ENCODE results near the gene HLA-A. TPM values are rescaled to one million over a fixed set of nuclear protein-coding genes. Genes with fewer than 3 reads are reported as not detected.

The HLA-A gene
- total and polyA plus RNA-seq, 2 experiments from 2014 or later: 170 to 203 TPM

DNA sequence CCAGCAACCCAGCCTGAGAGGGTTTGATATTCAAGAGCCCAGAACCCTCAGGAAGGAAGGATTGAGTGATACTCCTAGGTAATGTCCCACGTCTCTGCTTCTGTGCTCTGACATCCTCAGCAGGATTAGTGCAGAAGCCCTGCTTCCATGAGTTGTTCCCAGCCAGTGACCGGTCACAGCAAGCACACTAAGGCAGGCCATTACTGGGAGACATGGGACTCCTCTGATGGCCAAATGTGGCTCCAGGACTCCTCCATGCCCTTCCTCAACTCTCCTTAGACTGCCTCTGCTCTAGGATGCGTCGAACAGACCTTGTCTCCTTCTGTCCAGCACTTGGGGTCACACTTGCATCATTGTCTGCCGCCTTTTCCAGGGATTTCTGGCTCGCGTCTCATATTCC, 7.6 kb downstream of the HLA-A start:
- Histone ChIP-seq H3K27ac (ENCODE audit: low read depth) (no peak overlapping the region), H3F3A (replicated peaks; ENCODE audit: low read depth) (no peaks in the 10 kb centered on the region), H3K4me1 (ENCODE audit: insufficient read depth) (no peaks in the 10 kb centered on the region), H3K9me2 (ENCODE audit: insufficient read depth) (no peaks in the 10 kb centered on the region), H3K4me3 (no peak overlapping the region), H3K27me3 (ENCODE audit: insufficient read depth) (no peaks in the 10 kb centered on the region), H3K36me3 (ENCODE audit: insufficient read depth) (no peaks in the 10 kb centered on the region), H2AFZ (no peak overlapping the region), H3K4me2 (no peak overlapping the region), H4K20me1 (replicated peaks; ENCODE audit: insufficient read depth) (no peaks in the 10 kb centered on the region), H3K79me2 (replicated peaks; ENCODE audit: insufficient read depth) (no peaks in the 10 kb centered on the region)
- no peaks in the 10 kb centered on the region for H3K9me3 Mint-ChIP-seq
- no peak overlapping the region for H3K27ac Mint-ChIP-seq
- no peaks in the 10 kb centered on the region for H3K27me3 Mint-ChIP-seq (ENCODE audit: insufficient read depth, low read depth, poor library complexity)
- ATAC-seq: no peak
- peaks cover 12% of the 10 kb centered on the region for H3K36me3 Mint-ChIP-seq (ENCODE audit: low read depth)
- TF ChIP-seq, protein P1, sequence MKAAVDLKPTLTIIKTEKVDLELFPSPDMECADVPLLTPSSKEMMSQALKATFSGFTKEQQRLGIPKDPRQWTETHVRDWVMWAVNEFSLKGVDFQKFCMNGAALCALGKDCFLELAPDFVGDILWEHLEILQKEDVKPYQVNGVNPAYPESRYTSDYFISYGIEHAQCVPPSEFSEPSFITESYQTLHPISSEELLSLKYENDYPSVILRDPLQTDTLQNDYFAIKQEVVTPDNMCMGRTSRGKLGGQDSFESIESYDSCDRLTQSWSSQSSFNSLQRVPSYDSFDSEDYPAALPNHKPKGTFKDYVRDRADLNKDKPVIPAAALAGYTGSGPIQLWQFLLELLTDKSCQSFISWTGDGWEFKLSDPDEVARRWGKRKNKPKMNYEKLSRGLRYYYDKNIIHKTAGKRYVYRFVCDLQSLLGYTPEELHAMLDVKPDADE (IDR thresholded peaks at IDR 0.05): no peak
- TF ChIP-seq ZNF331 (CRISPR knock-in tag; IDR thresholded peaks at IDR 0.05; ENCODE audit: low read depth): no peak
- TF ChIP-seq, protein P2, sequence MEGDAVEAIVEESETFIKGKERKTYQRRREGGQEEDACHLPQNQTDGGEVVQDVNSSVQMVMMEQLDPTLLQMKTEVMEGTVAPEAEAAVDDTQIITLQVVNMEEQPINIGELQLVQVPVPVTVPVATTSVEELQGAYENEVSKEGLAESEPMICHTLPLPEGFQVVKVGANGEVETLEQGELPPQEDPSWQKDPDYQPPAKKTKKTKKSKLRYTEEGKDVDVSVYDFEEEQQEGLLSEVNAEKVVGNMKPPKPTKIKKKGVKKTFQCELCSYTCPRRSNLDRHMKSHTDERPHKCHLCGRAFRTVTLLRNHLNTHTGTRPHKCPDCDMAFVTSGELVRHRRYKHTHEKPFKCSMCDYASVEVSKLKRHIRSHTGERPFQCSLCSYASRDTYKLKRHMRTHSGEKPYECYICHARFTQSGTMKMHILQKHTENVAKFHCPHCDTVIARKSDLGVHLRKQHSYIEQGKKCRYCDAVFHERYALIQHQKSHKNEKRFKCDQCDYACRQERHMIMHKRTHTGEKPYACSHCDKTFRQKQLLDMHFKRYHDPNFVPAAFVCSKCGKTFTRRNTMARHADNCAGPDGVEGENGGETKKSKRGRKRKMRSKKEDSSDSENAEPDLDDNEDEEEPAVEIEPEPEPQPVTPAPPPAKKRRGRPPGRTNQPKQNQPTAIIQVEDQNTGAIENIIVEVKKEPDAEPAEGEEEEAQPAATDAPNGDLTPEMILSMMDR (conservative IDR thresholded peaks at IDR 0.05; ENCODE audit: low read depth in 2 of 2): peak in 1 of 2 experiments; percentile 19; a peak in 1 of 4 replicates
- no peaks in the 10 kb centered on the region; the same call in 2 of the 3 replicates for H3K4me1 Mint-ChIP-seq
- H3K4me3 Mint-ChIP-seq: no peak overlapping the region
- no peak for DNase-seq (ENCODE audit: low spot score)

- no peaks in the 10 kb centered on the region; the same call in 2 of the 3 replicates for H3K4me1 Mint-ChIP-seq
- H3K4me1 ChIP-seq (ENCODE audit: insufficient read depth): no peaks in the 10 kb centered on the region
Measured at GRCh38 chr6:29951882-29952281, 9.6 kb downstream of the HLA-A start.

GRCh38 chr6:29953001-29953441, 10.7 kb downstream of the HLA-A start:
- Histone ChIP-seq H3K4me2 (no peak overlapping the region), H3K79me2 (replicated peaks; ENCODE audit: insufficient read depth) (no peaks in the 10 kb centered on the region), H3F3A (replicated peaks; ENCODE audit: low read depth) (no peaks in the 10 kb centered on the region), H3K4me1 (ENCODE audit: insufficient read depth) (no peaks in the 10 kb centered on the region), H2AFZ (no peak overlapping the region), H3K36me3 (ENCODE audit: insufficient read depth) (no peaks in the 10 kb centered on the region), H3K27me3 (ENCODE audit: insufficient read depth) (no peaks in the 10 kb centered on the region), H3K4me3 (no peak overlapping the region), H3K27ac (ENCODE audit: low read depth) (no peak overlapping the region), H4K20me1 (replicated peaks; ENCODE audit: insufficient read depth) (no peaks in the 10 kb centered on the region), H3K9me2 (ENCODE audit: insufficient read depth) (no peaks in the 10 kb centered on the region)
- H3K36me3 Mint-ChIP-seq (ENCODE audit: low read depth): no peaks in the 10 kb centered on the region; the same call in 2 of the 3 replicates
- H3K9me3 Mint-ChIP-seq: no peaks in the 10 kb centered on the region
- ATAC-seq: no peak
- H3K4me1 Mint-ChIP-seq: no peaks in the 10 kb centered on the region; the same call in 2 of the 3 replicates
- H3K4me3 Mint-ChIP-seq: no peak overlapping the region
- no peaks in the 10 kb centered on the region for H3K27me3 Mint-ChIP-seq (ENCODE audit: insufficient read depth, low read depth, poor library complexity)
- no peak for DNase-seq (ENCODE audit: low spot score)
- no peak overlapping the region; the same call in 1 of the 2 replicates for H3K27ac Mint-ChIP-seq
- no peak for TF ChIP-seq STAT1 (IDR thresholded peaks at IDR 0.05; ENCODE audit: unreplicated experiment)
- TF ChIP-seq ZNF331 (CRISPR knock-in tag; IDR thresholded peaks at IDR 0.05; ENCODE audit: low read depth): no peak
- TF ChIP-seq EZH2phosphoT487 (IDR thresholded peaks at IDR 0.05; ENCODE audit: unreplicated experiment): no peak
- TF ChIP-seq, protein P1 (IDR thresholded peaks at IDR 0.05): no peak
- TF ChIP-seq POLR2AphosphoS5 (IDR thresholded peaks at IDR 0.05; ENCODE audit: low read depth): no peak
- TF ChIP-seq, protein P3, sequence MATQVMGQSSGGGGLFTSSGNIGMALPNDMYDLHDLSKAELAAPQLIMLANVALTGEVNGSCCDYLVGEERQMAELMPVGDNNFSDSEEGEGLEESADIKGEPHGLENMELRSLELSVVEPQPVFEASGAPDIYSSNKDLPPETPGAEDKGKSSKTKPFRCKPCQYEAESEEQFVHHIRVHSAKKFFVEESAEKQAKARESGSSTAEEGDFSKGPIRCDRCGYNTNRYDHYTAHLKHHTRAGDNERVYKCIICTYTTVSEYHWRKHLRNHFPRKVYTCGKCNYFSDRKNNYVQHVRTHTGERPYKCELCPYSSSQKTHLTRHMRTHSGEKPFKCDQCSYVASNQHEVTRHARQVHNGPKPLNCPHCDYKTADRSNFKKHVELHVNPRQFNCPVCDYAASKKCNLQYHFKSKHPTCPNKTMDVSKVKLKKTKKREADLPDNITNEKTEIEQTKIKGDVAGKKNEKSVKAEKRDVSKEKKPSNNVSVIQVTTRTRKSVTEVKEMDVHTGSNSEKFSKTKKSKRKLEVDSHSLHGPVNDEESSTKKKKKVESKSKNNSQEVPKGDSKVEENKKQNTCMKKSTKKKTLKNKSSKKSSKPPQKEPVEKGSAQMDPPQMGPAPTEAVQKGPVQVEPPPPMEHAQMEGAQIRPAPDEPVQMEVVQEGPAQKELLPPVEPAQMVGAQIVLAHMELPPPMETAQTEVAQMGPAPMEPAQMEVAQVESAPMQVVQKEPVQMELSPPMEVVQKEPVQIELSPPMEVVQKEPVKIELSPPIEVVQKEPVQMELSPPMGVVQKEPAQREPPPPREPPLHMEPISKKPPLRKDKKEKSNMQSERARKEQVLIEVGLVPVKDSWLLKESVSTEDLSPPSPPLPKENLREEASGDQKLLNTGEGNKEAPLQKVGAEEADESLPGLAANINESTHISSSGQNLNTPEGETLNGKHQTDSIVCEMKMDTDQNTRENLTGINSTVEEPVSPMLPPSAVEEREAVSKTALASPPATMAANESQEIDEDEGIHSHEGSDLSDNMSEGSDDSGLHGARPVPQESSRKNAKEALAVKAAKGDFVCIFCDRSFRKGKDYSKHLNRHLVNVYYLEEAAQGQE (IDR thresholded peaks at IDR 0.05; ENCODE audit: unreplicated experiment): no peak

More at GRCh38 chr6:29951882-29952281, 9.6 kb downstream of the HLA-A start:
- H3K36me3 ChIP-seq (ENCODE audit: insufficient read depth): no peaks in the 10 kb centered on the region
- H3K27ac Mint-ChIP-seq: no peak overlapping the region
- no peaks in the 10 kb centered on the region for H3F3A ChIP-seq (replicated peaks; ENCODE audit: low read depth)
- H3K36me3 Mint-ChIP-seq (ENCODE audit: low read depth): no peaks in the 10 kb centered on the region
- no peaks in the 10 kb centered on the region for H3K9me3 Mint-ChIP-seq
- no peak overlapping the region for H3K27ac ChIP-seq (ENCODE audit: low read depth)
- no peak for DNase-seq (ENCODE audit: low spot score)
- H3K4me2 ChIP-seq: no peak overlapping the region
- H3K9me2 ChIP-seq (ENCODE audit: insufficient read depth): no peaks in the 10 kb centered on the region
- TF ChIP-seq STAT1 (IDR thresholded peaks at IDR 0.05; ENCODE audit: unreplicated experiment): no peak
- H3K4me3 ChIP-seq: no peak overlapping the region
- no peaks in the 10 kb centered on the region for H3K27me3 Mint-ChIP-seq (ENCODE audit: insufficient read depth, low read depth, poor library complexity)
- no peak overlapping the region for H2AFZ ChIP-seq
- no peaks in the 10 kb centered on the region for H4K20me1 ChIP-seq (replicated peaks; ENCODE audit: insufficient read depth)
- no peak overlapping the region for H3K4me3 Mint-ChIP-seq
- no peak for ATAC-seq
- no peaks in the 10 kb centered on the region for H3K27me3 ChIP-seq (ENCODE audit: insufficient read depth)
- no peaks in the 10 kb centered on the region for H3K79me2 ChIP-seq (replicated peaks; ENCODE audit: insufficient read depth)
